HUDEP-2 (cell line): ENCODE measurements around the gene ITIH6.
"Not testable (repeated sequence)": the region's sequence is repeated elsewhere in the genome, so short reads cannot be mapped to it uniquely, and the experiment has no call there.

Experiments
- DNase-seq, 76 experiments: peaks; one replicate each; lab custom pipeline; 2025; ENCODE audit not compliant: unreplicated experiment in 76 of 76; lab: John Stamatoyannopoulos, UW

The ITIH6 gene

GRCh38 chrX:54738567-54738966 is 59.5 kb downstream of the ITIH6 start:
- DNase-seq, result not testable (repeated sequence)

- not testable (repeated sequence) for DNase-seq
Measured at GRCh38 chrX:54736298-54736942, 61.6 kb downstream of the ITIH6 start.

GRCh38 chrX:54721424-54721823 is 76.6 kb downstream of the ITIH6 start:
- DNase-seq, result no peak

- DNase-seq, result no peak
Measured at GRCh38 chrX:54715621-54716020, 82.4 kb downstream of the ITIH6 start.

- no peak for DNase-seq
Measured at GRCh38 chrX:54714424-54714823, 83.6 kb downstream of the ITIH6 start.

- DNase-seq, result no peak
Measured at GRCh38 chrX:54711735-54712134, 86.3 kb downstream of the ITIH6 start.

- DNase-seq, result no peak
Measured at GRCh38 chrX:54710920-54711319, 87.1 kb downstream of the ITIH6 start.

GRCh38 chrX:54708404-54708803 is 89.7 kb downstream of the ITIH6 start:
- DNase-seq, result no peak
